Type B pancreatic cell (in vitro differentiated cells): ENCODE results near the gene HSPB2. TPM values are rescaled to one million over a fixed set of nuclear protein-coding genes. Genes with fewer than 3 reads are reported as not detected.

Experiments
- DNase-seq: peaks from one replicate; pipeline ENCODE4 v3.0.0; 2021; ENCODE audit warnings: mixed read lengths; ENCODE audit not compliant: unreplicated experiment; ENCODE audit errors: extremely low spot score
- H3K27ac Mint-ChIP-seq: 2 replicates; pipeline ENCODE4 v1.8.0; 2021; ENCODE audit warnings: mild to moderate bottlenecking, mixed read lengths
- H3K27me3 Mint-ChIP-seq: 2 replicates; pipeline ENCODE4 v1.8.0; 2021; ENCODE audit warnings: mixed read lengths
- H3K36me3 Mint-ChIP-seq: 2 replicates; pipeline ENCODE4 v1.8.0; 2021; ENCODE audit warnings: mixed read lengths
- H3K4me1 Mint-ChIP-seq: one replicate; pipeline ENCODE4 v1.8.0; 2021; ENCODE audit warnings: mixed read lengths; ENCODE audit not compliant: unreplicated experiment
- H3K4me3 Mint-ChIP-seq: 2 replicates; pipeline ENCODE4 v1.8.0; 2021; ENCODE audit warnings: mild to moderate bottlenecking, mixed read lengths
- H3K9me3 Mint-ChIP-seq: 2 replicates; pipeline ENCODE4 v1.8.0; 2021; ENCODE audit warnings: mixed read lengths
- CTCF ChIP-seq: fragments of 200-600 bp; sonication (generic); conservative IDR thresholded peaks from 2 replicates; pipeline ENCODE4 v1.5.0; 2021; ENCODE audit warnings: antibody characterized with exemption, mild to moderate bottlenecking
- total RNA-seq: library from RNA; stranded (reverse); gene quantifications from 2 replicates; pipeline ENCODE4 v1.2.1, GENCODE V29; 2021; ENCODE audit warnings: low replicate concordance

HSPB2 gene
- total RNA-seq, 1 donor from 2014 or later: not detected

GRCh38 chr11:111960916-111961315, 48.4 kb downstream of the HSPB2 start:
- Mint-ChIP-seq H3K9me3 (no peaks in the 10 kb centered on the region), H3K27ac (peak overlapping the region; percentile 78), H3K36me3 (peaks cover 5% of the 10 kb centered on the region), H3K4me1 (peaks cover 10% of the 10 kb centered on the region), H3K4me3 (no peak overlapping the region), H3K27me3 (no peaks in the 10 kb centered on the region)
- DNase-seq: no peak
- TF ChIP-seq CTCF: no peak

- no peaks in the 10 kb centered on the region for H3K27me3 Mint-ChIP-seq
- no peaks in the 10 kb centered on the region for H3K9me3 Mint-ChIP-seq
- peaks cover 5% of the 10 kb centered on the region for H3K36me3 Mint-ChIP-seq
- peak overlapping the region; percentile 78 for H3K27ac Mint-ChIP-seq
- TF ChIP-seq CTCF: no peak
- H3K4me3 Mint-ChIP-seq: no peak overlapping the region
- DNase-seq: no peak
- H3K4me1 Mint-ChIP-seq: peaks cover 10% of the 10 kb centered on the region
These were observed 49.1 kb downstream of the HSPB2 start for GRCh38 chr11:111961389-111962300.

Other genes starting within 250 kb of the HSPB2 start
- 48.1 and 52.3 TPM in 2 replicates for gene PPP2R1B, start 146.3 kb upstream of the HSPB2 start, total RNA-seq
- gene ALG9, start 41.2 kb upstream of the HSPB2 start, total RNA-seq: 26.0 and 44.0 TPM in 2 replicates
- gene FDXACB1, start 33.6 kb upstream of the HSPB2 start, total RNA-seq: 2.6 and 2.9 TPM in 2 replicates
- gene CFAP68, start 33.2 kb upstream of the HSPB2 start, total RNA-seq: 24.0 and 29.5 TPM in 2 replicates
- 0.48 TPM in 1 of 2 replicates, not detected in the other for gene CRYAB, start 964 bp upstream of the HSPB2 start, total RNA-seq
- gene C11orf52, start 6.2 kb downstream of the HSPB2 start, total RNA-seq: 1.8 and 7.6 TPM in 2 replicates
- 4.8 and 22.0 TPM in 2 replicates for gene DIXDC1, start 24.6 kb downstream of the HSPB2 start, total RNA-seq
- gene DLAT, start 112.7 kb downstream of the HSPB2 start, total RNA-seq: 43.8 and 46.8 TPM in 2 replicates
- gene PIH1D2, start 161.3 kb downstream of the HSPB2 start, total RNA-seq: 3.1 and 5.5 TPM in 2 replicates
- gene NKAPD1, start 161.6 kb downstream of the HSPB2 start, total RNA-seq: 27.4 and 31.2 TPM in 2 replicates
- gene TIMM8B, start 174.0 kb downstream of the HSPB2 start, total RNA-seq: 80.0 and 84.9 TPM in 2 replicates
- 67.9 and 97.2 TPM in 2 replicates for gene SDHD, start 174.1 kb downstream of the HSPB2 start, total RNA-seq